ELF-1 (cell line): ENCODE measurements around the gene TBX4.
A peak's percentile ranks its signal among the peaks of the same experiment; 100 is the strongest.
"Not testable (repeated sequence)": the region's sequence is repeated elsewhere in the genome, so short reads cannot be mapped to it uniquely, and the experiment has no call there.

Experiments
- DNase-seq: peaks from one replicate; pipeline ENCODE4 v3.0.0-alpha.2; 2016; ENCODE audit warnings: low read depth, low spot score

The TBX4 gene

DNA sequence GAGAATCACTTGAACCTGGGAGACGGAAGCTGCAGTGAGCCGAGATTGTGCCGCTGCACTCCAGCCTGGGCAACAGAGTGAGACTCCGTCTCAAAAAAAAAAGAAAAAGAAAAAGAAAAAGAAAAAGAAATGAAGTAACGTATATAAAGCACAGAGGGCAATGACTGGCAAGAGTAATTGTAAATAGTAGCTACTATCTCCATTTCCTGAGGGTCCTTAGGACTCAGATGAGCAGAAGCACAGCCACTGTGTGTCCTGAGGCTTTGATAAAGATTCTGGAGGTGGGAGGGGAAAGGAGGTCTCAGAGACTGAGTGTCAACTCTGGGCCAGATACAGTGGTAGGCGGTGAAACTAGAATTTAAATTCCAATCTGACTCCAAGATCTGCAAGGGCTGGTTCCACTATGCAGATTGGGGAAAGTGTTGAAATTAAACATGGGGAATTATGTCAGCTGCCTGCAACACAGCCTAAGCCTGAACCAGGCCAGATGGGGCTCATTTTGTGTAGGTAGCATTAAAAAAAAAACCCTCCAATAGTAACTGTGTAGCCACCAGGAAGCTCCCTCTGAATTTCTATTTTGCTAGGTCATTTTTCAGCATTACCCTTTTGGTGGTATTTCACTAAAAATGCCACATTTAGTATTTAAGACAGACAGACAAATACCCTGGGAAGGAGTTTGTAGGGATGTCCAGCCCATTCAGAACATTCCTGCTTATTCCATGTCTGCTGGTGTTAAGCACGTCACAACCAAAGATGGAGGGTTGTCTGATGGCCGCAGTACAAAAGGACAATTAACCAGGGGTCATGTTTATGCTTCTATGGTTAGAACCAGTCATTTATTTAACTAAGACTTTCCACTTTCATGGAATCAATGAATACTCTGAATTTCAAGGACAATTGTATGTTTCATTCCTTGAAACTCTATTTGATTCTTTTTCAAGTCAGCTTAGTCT is 46.1 kb downstream of the TBX4 start:
- peak; percentile 28 for DNase-seq

GRCh38 chr17:61499632-61500031 is 47.4 kb downstream of the TBX4 start:
- no peak for DNase-seq

- no peak for DNase-seq
These were observed 48.1 kb downstream of the TBX4 start for GRCh38 chr17:61500287-61500686.

DNA sequence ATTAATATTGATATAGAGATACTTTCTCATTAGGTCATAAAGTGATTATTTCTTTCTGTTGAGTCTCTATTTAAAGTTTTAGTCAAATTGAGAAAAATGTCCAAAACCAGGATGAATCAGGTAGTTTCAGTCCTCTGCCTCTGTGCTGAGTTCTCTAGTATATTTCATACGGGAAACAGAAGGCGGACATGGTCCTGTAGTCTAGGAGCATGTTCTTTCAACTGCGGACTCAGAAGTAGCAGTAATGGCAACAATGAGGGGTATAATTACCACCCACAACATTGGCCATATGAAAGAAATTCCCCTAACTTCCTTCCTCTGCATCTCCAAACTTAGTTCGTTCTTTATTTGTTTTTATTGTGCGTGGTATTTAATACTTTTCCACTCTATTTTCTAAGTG is 50.1 kb downstream of the TBX4 start:
- no peak for DNase-seq

- no peak for DNase-seq
These were observed 51.7 kb downstream of the TBX4 start for GRCh38 chr17:61503961-61504360.

GRCh38 chr17:61504697-61505096 is 52.5 kb downstream of the TBX4 start:
- no peak for DNase-seq

- DNase-seq = no peak
These were observed 53.8 kb downstream of the TBX4 start for GRCh38 chr17:61505846-61506627.

DNA sequence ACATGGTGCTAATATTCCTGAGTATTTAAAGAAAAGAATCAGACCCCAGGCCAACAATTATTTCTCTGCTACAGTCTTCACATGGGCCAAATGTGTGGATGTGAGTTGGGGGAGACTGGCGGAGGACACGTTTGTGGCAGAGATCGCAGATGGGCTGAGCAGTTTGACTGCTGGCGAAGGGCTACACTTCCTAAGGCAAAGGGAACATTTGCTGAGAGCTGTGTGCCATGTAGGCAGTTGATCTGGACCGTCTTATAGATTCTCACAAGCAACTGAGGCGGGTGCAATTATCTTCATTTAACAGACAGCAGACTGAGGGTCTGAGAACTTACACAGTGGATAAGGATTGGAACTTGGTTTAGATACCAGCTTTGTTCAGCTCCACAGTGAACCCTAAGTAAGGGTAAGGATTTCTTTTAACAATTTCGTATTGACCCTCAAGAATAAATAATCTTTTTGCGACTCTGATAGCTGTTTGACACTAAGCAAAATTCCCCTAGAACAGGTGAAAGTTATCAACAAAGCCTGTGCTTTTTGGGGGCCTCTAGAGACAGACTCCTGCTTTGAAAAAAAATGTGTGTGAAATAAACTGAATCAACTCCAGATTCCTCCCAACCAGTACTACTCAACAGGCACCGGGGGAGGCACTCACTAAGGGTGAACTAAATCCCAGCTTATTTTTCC is 55.3 kb downstream of the TBX4 start:
- DNase-seq = no peak

DNA sequence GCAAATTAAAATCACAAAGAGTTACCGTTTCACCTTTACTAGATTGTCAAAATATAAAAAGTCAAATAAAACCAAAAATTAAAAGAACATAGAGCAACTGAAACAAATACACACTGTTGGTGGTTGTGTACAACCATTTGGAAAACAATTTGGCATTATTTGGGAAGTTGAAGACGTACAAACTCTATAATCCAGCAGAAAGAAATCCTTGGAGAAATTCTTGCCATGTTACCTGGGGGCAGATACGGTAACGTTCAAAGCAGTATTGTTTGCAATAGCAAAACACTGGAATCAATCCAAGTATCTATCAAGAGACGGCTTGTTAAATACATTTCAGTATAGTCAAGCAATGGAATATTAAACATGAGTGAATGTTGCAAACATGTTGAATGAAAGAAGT is 56.7 kb downstream of the TBX4 start:
- DNase-seq = no peak

DNA sequence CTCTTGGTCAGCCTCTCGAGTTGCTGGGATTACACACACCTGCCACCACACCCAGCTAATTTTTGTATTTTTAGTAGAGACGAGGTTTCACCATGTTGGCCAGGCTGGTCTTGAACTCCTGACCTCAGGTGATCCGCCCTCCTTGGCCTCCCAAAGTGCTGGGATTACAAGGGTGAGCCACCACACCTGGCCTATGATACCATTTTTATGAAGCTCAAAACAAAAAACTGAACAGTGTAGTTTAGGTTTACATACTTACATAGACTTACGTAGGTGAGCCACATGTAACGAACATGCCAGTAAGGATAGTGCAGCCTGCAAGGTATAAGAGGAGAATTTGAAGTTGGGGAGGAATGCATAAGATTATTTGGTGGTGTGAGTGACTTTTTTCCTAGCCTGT is 57.2 kb downstream of the TBX4 start:
- not testable (repeated sequence) for DNase-seq

- DNase-seq = no peak
These were observed 58.0 kb downstream of the TBX4 start for GRCh38 chr17:61510237-61510636.

GRCh38 chr17:61510991-61511390 is 58.8 kb downstream of the TBX4 start:
- no peak for DNase-seq

DNA sequence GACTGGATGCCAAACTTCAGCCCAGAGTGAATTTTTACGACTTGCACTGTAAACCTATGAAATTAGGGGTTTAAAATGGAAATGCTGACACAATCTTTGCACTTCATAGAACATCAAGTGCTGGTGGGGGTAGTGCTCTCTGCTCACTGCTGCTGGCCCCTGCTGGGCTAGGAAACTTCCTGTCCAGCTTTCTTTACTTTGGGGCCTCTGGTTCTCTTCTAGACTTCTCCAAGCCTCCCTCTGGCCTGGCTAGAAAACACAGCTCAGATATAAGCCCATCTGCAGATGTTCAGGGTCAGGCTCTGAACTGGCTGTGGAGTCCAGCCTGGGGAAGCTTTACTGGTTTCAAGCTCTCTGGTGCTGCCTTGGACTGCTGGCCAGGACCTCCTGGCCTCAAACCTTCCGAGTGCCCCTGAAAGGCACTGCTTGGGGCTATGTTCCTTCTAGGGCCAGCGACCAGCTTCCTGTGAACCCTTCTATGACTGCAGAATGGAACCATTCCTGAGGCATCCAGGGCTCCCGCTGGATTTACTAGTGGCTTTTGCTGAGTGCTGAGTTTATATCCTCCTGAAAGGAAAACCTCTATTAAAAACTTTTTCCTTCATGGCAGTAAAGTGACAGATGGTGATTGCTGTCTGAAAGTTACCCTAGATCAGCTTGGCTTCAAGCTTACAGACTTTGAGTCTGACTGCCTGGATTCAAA is 59.4 kb downstream of the TBX4 start:
- peak; percentile 24 for DNase-seq

- DNase-seq = no peak
These were observed 62.3 kb downstream of the TBX4 start for GRCh38 chr17:61514491-61514890.

- no peak for DNase-seq
These were observed 65.0 kb downstream of the TBX4 start for GRCh38 chr17:61517265-61517664.

DNA sequence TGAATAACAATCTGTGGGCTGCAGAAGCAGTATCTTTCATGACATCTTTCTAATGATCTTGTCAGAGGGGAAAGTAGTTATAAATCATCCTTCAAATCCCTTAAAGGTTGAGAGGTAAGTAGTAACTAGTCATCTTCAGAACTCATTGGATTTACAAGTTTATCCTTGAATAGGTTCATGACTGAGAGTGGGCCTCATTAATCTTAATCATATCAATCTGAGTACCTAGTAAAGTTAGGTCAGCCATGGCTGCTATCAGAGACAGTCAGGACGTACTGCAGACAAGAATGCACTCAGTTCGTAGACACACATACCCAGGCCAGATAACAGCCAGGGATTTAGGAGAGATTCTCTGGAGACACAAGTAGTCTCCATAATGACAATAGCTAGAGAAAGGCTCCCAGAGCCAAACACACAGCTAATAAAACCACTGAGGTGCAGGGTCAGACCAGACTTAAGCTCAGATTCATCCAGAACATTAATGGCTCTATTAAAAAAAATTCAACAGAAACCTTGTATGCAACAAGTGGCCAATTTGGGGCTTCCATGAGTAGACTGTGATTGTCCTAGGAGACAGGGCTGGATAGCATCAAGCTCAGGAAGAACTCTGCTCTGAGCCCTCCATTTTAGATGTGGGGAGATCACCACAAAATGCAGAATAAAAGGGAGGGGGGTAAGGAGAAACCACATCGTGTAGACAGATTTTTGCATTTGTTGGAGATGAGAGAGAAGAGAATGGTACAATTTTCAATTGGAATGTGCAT is 65.8 kb downstream of the TBX4 start:
- no peak for DNase-seq

DNA sequence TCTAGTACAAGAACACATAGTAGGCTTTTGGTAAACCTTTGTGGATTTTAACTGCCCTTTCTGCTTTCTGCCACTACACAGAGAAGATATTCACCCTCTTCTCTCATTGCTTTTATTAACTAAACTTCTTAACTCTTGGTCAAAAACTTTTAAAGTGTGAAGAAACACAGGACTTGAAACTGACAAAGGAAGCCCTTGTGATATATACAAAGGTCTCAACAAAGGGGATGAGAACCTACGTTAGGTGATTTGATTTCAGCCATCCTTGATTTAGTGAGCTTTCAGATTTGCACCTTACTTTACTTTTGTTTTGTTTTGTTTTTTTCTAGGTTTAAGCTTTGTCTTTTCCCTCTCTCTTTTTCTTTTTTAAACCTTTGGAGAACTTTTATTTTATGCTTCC is 66.9 kb downstream of the TBX4 start:
- no peak for DNase-seq

DNA sequence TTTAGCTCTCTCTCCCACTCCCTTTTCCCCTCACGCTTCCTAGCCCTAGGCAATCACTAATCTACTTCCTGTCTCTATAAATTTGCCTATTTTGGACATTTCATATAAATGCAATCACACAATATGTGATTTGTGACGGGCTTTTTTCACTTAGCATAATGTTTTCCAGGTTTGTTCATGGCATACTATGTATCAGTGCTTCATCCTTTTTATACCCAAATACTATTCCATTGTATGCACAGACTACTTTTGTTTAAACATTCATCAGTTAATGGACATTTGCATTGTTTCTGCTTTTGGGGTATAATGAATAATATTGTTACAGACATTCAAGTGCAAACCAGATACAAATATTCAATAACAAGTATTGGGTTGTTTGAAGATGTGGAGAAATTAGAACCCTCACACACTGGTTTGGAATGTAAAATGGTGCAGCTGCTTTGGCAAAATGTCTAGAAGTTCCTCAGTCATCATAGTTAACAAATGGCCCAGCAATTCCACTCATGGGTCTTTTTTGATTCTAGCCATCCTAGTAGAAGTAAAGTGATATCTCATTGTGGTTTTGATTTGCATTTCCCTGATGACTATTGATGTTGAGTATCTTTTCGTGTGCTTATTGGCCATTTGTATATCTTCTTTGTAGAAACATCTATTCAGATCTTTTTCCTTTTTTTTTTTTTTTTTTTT is 67.7 kb downstream of the TBX4 start:
- DNase-seq = no peak

DNA sequence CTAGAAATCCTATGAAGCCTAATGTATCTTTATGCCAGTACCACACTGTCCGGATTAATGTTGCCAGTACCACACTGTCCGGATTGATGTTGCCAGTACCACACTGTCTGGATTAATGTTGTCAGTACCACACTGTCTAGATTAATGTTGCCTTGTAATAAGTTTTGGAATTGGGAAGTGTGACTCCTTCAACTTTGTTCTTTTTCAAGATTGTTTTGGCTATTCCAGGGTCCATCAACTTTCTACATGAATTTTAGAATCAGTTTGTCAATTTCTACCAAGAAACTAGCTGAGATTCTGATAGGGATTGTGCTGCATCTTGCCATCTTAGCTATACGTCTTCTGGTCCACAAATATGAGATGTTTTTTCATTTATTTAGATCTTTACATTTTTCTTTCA is 68.7 kb downstream of the TBX4 start:
- DNase-seq = no peak

GRCh38 chr17:61522088-61522487 is 69.9 kb downstream of the TBX4 start:
- no peak for DNase-seq
